Hindlimb muscle (tissue), 1 donor: ENCODE measurements around the gene LPAR1. TPM values are rescaled to one million over a fixed set of nuclear protein-coding genes. Genes with fewer than 3 reads are reported as not detected.
A peak's percentile ranks its signal among the peaks of the same experiment; 100 is the strongest.
"Not testable (repeated sequence)": the region's sequence is repeated elsewhere in the genome, so short reads cannot be mapped to it uniquely, and the experiment has no call there.

ENCODE experiments used
- DNase-seq: peaks from one replicate; pipeline ENCODE4 v3.0.0-alpha.2; 2013
- polyA plus RNA-seq: library from polyadenylated mRNA; unstranded; fragments of 120-200 nt; gene quantifications from one replicate; pipeline ENCODE4 v1.2.1, GENCODE V29; 2013; ENCODE audit not compliant: insufficient read length

The LPAR1 gene
- polyA plus RNA-seq, 1 donor = 30.1 TPM

DNA sequence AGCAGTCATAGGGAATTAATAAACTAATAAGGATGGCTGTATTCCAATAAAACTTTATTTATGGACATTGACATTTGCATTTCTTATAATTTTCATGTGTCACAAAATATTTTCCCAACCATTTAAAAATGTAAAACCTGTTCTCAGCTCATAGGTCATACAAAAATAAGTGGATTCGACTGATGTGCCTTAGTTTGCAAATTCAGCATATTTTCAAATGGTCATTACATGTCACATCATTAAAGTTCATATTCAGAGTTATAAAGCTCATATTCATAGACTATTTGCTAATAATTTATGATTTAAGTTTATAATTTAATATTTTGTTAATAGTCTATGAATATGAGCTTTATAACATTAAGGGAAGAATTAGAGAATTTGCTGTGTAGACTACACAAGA lies 166.5 kb downstream of the LPAR1 start:
- no peak for DNase-seq

DNA sequence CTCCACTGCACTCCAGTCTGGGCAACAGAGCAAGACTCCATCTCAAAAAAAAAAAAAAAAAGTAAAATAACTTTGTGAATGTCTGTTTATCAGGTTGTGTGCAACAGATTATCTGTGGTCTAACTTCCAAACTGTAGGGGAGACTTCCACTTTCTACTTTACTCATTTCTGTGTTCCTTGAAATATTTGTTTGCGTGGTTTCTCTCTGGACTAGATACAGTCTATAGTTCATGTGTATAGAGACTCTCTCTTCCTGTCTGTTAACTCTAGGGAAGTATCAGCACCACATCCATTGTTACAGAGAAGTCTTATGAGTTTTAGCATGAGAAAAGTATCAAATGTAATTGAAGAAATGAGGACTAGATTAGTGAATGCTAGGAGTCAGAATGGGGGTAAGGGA lies 168.3 kb downstream of the LPAR1 start:
- DNase-seq = no peak

DNA sequence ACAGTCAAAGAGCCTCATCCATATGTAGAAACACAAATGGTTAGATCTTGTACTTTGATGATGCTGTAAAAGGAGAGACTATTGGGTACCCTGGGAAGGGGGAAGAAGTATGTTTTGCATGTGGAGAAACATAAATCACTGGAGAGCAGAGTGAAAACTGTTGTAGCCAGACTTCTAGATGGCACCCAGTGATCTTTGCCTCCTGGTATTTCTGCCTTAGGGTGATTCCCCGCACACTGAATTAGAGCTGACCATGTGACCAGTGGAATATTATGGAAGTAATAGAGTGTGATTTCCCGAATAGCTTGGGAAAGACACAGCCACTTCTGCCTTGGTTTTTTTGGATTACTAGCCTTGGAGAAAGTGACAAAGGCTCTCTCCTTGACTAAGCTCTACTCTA lies 174.3 kb downstream of the LPAR1 start:
- no peak for DNase-seq

DNA sequence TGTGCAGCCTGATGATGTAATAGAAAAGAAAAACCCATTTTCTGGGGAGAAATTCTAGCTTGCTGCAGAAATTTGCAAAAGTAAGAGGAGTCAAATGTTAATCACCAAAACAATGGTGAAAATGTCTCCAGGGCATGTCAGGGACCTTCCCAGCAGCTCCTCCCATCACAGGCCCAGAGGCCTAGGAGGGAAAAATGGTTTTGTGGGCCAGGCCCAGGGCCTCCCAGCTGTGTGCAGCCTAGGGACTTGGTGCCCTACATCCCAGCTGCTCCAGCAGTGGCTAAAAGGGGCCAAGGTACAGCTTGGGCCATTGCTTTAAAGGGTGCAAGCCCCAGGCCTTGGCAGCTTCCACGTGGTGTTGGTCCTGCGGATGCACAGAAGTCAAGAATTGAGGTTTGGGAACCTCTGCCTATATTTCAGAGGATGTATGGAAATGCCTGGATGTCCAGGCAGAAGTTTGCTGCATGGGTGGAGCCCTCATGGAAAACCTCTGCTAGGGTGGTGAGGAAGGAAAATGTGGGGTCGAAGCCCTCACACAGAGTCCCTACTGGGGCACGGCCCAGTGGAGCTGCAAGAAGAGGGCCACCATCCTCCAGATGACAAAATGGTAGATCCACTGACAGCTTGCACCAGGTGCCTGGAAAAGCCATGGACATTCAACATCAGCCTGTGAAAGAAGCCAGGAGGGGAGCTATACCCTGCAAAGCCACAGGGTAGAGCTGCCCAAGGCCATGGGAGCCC lies 176.7 kb downstream of the LPAR1 start:
- DNase-seq = not testable (repeated sequence)

DNA sequence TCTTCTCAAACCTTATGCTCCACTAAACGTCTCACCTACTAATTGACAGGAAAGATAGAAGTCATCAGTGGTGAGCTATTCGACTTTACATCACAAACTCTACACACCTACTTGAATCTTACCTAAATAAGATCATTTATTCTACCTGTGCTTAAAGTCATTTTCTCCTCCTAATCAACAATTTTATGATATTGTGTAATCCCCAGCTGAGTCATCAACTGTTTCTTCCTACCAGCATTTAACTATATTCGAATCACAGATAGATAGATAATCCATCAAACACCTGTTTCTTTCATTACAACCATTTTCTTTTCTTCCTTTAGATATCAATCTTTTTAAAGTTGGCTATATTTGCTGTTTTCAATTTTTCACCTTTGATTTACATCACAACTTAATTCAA lies 181.5 kb downstream of the LPAR1 start:
- DNase-seq = no peak

DNA sequence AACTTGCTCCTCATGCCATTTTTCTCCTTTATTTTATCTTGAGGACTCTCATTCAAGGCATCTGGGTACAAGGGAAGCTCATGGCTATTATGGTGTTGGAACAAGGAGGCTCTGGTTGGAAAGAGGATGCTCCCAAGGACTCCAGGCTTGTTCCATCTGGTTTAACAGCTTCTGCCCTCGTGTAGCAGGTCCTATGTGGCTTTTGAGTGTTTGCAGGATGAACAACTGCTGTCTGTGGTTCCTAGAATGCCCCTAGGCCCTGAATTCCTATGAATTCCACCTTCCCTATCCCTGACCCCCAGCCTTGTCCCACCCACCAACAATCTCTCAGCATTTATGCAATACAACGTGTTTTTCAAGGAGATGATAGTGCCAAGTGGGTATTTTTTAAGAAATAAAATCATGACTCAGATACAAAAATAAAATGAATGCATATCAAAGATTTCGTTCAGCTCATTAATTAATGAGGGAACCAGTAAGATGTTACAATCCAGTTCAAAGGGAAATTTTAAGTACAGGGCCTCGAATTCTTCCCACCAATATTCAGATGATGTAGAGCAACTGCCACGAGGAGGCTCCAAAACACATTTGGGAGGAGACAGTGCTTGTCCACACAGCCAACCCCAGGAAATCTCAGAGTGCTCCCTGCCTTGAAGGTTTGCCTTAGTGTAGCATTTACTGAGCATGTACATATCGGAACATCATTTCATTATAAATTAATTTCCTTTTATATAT lies 187.7 kb downstream of the LPAR1 start:
- no peak for DNase-seq

DNA sequence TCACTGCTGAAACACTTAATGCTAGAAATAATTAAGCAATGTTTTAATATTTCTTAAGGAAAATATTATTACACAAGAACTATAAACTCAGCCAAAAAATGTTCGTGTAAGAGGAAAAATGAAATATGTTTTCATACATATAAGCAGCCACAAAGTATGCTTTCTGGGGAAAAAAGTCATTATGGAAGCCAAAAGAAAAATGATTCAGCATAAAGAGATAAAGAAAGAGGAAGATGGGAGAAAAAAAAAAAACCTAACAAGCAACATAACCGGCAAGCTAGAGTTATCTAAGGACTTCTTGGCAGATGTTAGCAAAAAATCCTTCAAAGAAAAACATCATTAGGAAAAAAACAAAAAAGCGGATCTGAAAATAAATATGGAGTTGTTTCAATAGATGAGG lies 190.6 kb downstream of the LPAR1 start:
- no peak for DNase-seq

DNA sequence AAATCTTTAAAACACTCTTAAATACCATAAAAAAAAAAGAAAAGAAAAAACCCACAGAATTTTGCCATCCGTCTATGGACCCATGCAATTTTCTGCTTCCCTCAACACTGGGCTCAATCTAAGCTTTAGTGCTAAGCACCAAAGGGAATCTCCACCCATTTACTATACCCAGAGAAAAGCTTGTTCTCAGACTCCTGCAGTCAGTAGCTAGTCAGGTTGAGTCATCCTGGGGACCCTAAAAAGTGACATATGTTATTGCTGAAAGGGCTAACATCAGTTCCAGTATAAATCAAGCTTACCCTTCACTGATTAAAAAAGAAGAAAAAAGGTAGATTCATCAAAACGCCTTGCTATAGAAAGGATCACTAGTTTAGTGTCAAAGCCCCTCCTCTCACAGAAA lies 192.1 kb downstream of the LPAR1 start:
- no peak for DNase-seq

DNA sequence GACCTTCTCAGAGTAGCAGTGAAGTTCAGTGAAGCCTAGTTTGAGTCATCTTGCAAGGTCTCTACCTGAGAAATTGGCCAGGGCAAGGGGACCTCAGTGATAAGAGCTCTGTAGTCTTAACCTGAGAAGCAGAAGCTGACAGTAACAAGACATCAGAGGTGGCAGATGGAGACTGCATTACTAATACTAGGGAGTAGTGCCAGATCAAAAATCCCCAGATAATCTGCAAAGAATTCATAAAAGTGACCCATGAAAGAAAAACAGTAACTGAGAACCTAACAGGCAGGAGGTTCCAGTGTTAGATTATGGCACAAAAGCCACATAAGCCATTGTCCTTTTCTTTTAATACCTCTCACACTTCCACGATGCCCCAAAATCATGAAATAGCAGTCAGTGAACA lies 194.1 kb downstream of the LPAR1 start:
- DNase-seq = no peak

DNA sequence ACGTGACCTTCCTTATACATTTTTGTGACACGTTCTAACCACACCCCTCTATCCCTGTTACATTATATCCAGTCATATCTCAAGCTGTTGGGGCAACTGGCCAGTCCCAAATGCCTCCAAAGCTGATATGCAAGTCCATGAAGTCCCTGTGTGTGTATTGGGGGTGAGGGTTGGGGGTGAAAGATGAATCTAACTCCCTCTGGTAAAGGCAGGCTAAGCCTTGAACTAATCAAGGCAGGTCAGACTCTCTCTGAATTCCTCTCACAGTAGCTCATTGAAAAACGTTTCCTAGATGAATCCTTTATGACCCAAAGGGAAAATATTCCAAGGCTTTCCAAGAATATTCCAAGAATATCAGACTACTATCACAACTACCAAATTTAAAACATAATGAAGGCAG lies 195.3 kb downstream of the LPAR1 start:
- DNase-seq = no peak

DNA sequence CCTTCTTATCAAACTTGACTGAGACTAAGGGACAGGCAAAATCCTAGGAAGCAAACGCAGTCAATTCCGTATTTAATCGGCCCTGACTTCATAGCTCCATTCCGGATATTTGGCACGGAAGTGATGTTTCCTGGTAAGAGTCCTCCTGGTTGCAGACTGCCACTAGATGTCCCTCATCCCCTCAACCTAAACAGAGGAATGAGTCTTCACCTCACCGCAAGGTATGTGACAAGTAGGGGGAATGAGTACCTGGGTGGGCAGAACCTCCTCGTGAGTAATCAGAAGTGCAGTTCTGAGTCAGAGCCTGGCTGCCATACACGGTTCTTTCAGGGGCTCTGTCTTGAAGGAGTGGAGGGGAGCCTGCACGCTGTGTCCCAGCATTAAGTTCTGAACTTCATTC lies 196.1 kb downstream of the LPAR1 start:
- DNase-seq = no peak

DNA sequence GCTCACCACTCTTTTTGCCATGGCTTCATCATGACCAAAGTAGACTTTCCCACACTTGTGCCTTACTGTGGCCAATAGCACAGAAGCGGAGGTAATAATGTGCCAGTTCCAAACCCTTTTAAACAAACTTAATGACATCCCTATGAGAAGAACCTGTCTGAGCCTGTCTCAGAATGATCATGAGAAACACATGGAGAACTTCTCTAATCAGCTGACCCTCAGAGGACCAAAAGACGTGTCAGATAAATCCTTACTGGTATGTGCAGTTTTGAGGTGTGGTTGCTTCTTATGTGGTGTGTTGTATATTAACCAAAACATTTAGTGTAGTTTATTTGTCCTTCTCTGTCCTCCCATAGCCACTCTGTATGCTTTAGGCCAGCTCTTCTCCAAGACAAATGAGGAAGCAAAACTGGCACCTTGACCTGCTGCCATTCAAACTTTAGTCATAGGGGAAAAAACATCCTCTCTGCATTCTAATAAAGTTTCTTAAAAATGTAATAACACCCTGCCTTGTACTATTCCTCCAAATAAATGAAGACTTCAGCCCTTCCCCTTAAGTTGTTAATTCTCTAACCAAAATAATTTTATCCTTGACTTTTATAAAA lies 200.8 kb downstream of the LPAR1 start:
- DNase-seq = no peak

DNA sequence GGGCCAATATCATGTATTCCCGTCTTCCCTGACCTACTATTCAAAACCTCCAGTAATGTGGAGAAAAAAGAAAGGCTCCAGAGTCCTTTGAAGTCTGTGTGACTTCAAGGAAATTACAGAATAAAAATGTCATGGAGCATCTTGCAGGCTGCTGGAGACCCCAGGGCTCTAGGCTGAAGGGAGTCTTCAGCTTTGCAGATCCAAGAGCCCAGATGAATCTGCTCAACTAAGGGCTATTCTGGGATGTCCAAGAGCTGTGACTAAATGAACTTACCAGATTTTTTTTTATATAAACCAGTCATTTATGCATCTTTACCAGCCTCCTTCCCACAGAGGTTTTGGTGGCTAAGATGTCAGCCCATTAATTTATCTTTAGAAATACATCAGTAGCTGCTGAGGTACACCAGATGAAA lies 202.4 kb downstream of the LPAR1 start:
- no peak for DNase-seq

DNA sequence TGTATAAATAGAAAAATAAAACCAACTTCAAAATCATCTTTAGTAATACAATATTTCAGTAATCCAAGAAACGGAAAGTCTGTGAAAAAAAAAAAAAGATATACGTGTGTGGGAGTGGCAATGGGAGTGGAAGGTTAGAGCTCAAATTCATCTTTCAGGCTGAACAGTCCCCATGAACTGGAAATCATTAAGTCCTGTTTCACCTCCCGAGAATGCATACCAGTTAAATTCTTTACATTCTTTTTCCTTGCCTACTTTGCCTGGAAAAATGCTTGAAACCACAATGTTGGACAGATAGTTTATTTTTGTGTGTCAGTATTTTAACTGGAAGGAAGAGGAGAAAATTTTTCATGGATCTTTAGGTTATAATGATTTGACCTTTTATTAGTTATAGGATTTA lies 202.9 kb downstream of the LPAR1 start:
- DNase-seq = no peak

DNA sequence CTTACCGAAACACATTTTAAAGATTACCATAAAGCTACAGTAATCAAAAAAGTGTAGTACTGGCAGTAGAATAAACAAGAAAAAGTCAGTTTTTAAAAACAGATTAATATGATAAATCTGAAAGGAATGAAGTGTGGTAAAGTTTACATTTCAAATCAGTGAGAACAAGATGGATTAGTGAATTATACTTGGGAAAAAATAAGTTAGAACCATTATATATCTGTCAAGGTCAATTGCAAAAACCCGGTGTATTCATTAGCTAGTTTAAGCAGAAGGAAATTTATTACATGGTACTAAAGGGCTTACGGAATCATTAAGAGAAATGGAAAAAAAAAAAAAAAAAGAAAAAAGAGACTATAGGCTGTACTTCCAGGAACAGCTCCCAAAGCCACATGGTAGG lies 205.3 kb downstream of the LPAR1 start:
- no peak for DNase-seq

DNA sequence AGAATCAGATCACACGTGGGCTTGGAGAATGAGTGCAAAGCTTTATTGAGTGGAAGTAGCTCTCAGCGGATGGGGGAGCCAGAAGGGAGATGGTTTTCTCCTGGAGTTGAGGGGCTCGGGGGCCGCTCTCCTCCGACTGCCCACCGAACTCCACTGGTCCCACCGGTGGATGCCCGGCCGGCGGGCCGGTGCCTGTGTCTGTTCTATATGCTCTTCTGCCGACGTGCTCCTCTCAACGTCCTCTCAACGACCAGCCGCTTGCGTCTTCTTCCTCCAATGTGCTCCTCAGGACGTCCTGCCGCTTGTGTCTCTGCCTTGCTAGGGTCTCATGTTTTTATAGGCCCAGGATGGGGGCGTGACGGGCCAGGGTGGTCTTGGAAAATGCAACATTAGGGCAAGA lies 207.8 kb downstream of the LPAR1 start:
- DNase-seq = no peak

DNA sequence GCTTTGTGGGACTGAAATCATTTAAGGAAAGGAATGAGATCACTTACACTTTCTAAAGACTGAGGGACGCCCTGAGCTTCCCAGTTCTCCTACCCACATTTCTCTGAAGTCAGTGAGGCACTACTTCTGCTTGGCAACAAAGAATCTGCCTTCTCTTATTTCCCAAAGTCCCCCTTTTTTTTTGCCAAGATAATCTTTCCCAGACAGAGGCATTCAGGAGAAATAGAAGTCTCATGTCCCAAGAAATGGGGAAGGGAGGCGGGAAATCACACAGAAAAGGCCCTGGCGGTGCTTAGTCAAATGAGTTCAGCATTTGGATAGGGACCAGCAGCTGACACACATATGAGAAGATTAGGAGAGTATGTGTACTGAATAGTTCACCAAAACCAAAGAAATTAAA lies 210.0 kb downstream of the LPAR1 start:
- peak; percentile 90 for DNase-seq

DNA sequence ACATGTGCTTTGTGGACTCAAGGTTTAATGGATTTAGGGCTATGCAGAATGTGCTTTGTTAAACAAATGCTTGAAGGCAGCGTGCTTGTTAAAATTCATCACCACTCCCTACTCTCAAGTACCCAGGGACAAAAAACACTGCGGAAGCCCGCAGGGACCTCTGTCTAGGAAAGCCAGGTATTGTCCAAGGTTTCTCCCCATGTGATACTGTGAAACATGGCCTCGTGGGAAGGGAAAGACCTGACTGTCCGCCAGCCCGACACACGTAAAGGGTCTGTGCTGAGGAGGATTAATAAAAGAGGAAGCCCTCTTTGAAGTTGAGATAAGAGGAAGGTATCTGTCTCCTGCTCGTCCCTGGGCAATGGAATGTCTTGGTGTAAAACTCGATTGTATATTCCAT lies 211.9 kb downstream of the LPAR1 start:
- not testable (repeated sequence) for DNase-seq

DNA sequence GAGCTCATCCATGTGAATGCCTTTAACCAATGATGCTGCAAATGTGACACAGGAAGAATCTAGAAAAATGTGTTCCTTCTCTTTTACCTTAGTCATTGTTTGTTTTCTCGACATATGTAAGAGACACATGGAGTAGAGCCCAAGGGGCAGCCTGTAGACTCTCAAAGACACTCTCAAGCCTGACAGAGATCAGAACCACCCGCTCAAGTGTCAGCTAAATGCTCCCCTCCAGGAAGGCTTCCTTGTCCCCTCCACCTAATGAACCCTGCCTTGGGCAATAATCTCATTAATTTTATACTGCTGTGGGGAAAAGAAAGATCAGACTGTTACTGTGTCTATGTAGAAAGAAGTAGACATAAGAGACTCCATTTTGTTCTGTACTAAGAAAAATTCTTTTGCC lies 212.3 kb downstream of the LPAR1 start:
- DNase-seq = no peak

DNA sequence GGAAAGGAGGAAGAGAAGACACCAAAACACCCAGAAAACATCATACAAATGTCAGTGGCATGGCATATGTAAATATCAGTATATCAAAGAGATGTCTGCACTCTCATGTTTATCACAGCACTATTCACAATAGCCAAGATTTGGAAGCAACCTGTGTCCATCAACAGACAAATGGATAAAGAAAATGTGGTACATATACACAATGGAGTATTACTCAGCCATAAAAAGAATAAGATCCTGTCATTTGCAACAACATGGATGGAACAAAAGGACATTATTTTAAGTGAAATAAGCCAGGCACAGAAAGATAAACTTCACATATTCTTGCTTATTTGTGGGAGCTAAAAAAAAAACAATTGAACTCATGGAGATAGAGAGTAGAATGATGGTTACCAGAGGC lies 213.1 kb downstream of the LPAR1 start:
- DNase-seq = not testable (repeated sequence)
